Right cardiac atrium (tissue), 5 donors: ENCODE results near the gene SCN1A. TPM values are rescaled to one million over a fixed set of nuclear protein-coding genes. Genes with fewer than 3 reads are reported as not detected.

Experiments used
- ATAC-seq, 2 donors: fragments of 200-7000 bp; cut with Tn5 transposase; one replicate each; pipeline versions ENCODE4 v1.8.0 to v1.9.1; 2020; ENCODE audit warnings: moderate library complexity in 2 of 2, mild to moderate bottlenecking in 1 of 2
- DNase-seq, 3 donors: peaks; one replicate each; pipeline ENCODE4 v3.0.0-alpha.2; 2020
- H3K27ac ChIP-seq: one replicate; pipeline ENCODE4 v1.5.1; 2013; ENCODE audit warnings: mild to moderate bottlenecking, low read length, control low read depth, moderate library complexity
- H3K27me3 ChIP-seq: one replicate; pipeline ENCODE4 v1.6.1; 2013; ENCODE audit not compliant: control insufficient read depth, insufficient read depth
- H3K4me1 ChIP-seq: one replicate; pipeline ENCODE4 v1.6.1; 2013; ENCODE audit warnings: low read length; ENCODE audit not compliant: control insufficient read depth, insufficient read depth
- H3K4me3 ChIP-seq: one replicate; pipeline ENCODE4 v1.5.1; 2013; ENCODE audit warnings: low read length, control low read depth
- H3K9me3 ChIP-seq: one replicate; pipeline ENCODE4 v1.6.1; 2013; ENCODE audit warnings: low read length; ENCODE audit not compliant: control insufficient read depth
- WGBS: extraction: QIAGEN DNeasy Blood & Tissue Kit; methylation state at CpG from one replicate; pipeline ENCODE4 v1.1.7; 2013; 5-methylcytosine and 5-hydroxymethylcytosine counted together
- intact Hi-C, 4 donors: fragments of 100-400 bp; cut with DNase I; formaldehyde crosslinking; loops; one replicate each; pipeline versions ENCODE4 v1.11.0 to v1.14.0; 2022 to 2023
- polyA plus RNA-seq: library from polyadenylated mRNA; stranded (reverse); fragments of 200-250 nt; gene quantifications from one replicate; pipeline ENCODE4 v1.2.3, GENCODE V29; 2013
- total RNA-seq, 4 donors: library from RNA; stranded (reverse); fragmentation: NEBNext Ultra II Directional; extraction: Animal tissue kit (Norgen Biotek cat#: 25700); gene quantifications; one replicate each; pipeline ENCODE4 v1.2.1, GENCODE V29; 2021
- donor health status: healthy with polysubstance abuse.
- donor health status: DM: no; HTN: yes; CAD: no.
- donor health status: DM: no; HTN: no; CAD: no.
- donor health status: DM: no; HTN: yes; CAD: no; lungs with severe emphysema.
- donor health status: DM: yes; HTN: yes; CAD: no.

The SCN1A gene
- total and polyA plus RNA-seq, 5 donors: 0.06 to 0.59 (median 0.20) TPM

DNA sequence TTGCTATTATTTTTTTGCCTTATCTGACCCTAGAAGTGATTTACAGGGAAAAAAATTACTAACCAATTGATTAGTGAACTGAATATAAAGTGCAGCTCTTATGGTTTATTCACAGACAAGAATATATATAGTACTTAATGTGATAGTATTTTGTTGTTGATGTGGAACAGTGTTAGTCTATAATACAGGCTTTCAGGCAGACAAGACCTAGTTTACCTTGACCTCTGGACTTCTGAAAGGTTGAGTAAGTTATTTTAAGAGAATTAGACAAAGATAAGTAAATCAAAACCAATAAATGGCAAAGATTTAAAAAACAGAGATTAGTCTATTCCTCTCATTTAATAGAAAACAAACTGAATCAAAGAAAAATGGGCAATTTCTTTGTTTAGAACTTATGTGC is 46.0 kb downstream of the SCN1A start:
- Histone ChIP-seq H3K9me3 (no peaks in the 10 kb centered on the region), H3K4me1 (no peaks in the 10 kb centered on the region), H3K27ac (no peak overlapping the region), H3K27me3 (no peaks in the 10 kb centered on the region), H3K4me3 (no peak overlapping the region)
- DNase-seq: no peak
- intact Hi-C loops: no loop called here
- no peak for ATAC-seq

- ATAC-seq: no peak
- intact Hi-C loops: no loop called here
- no peak overlapping the region for H3K27ac ChIP-seq
Measured at GRCh38 chr2:166081131-166081632, 46.6 kb downstream of the SCN1A start.

GRCh38 chr2:166074430-166074829 is 53.4 kb downstream of the SCN1A start:
- no peaks in the 10 kb centered on the region for H3K27me3 ChIP-seq
- DNase-seq: no peak
- H3K4me1 ChIP-seq: no peaks in the 10 kb centered on the region
- intact Hi-C loops: no loop called here
- H3K4me3 ChIP-seq: no peak overlapping the region
- WGBS: 71% methylated on average over 2 of the region's 2 CpGs
- H3K9me3 ChIP-seq: no peaks in the 10 kb centered on the region
- ATAC-seq: no peak
- no peak overlapping the region for H3K27ac ChIP-seq

More at GRCh38 chr2:166081131-166081632, 46.6 kb downstream of the SCN1A start:
- WGBS: 65% methylated on average over 4 of the region's 4 CpGs
- Histone ChIP-seq H3K4me3 (no peak overlapping the region), H3K9me3 (no peaks in the 10 kb centered on the region), H3K4me1 (no peaks in the 10 kb centered on the region), H3K27me3 (no peaks in the 10 kb centered on the region)
- no peak for DNase-seq

GRCh38 chr2:166074011-166074410 is 53.8 kb downstream of the SCN1A start:
- ATAC-seq (no peak), DNase-seq (no peak)
- no peaks in the 10 kb centered on the region for H3K9me3 ChIP-seq
- no peaks in the 10 kb centered on the region for H3K27me3 ChIP-seq
- H3K4me3 ChIP-seq: no peak overlapping the region
- H3K4me1 ChIP-seq: no peaks in the 10 kb centered on the region
- no peak overlapping the region for H3K27ac ChIP-seq
- WGBS: 79% methylated on average over 2 of the region's 2 CpGs
- intact Hi-C loops: no loop called here

DNA sequence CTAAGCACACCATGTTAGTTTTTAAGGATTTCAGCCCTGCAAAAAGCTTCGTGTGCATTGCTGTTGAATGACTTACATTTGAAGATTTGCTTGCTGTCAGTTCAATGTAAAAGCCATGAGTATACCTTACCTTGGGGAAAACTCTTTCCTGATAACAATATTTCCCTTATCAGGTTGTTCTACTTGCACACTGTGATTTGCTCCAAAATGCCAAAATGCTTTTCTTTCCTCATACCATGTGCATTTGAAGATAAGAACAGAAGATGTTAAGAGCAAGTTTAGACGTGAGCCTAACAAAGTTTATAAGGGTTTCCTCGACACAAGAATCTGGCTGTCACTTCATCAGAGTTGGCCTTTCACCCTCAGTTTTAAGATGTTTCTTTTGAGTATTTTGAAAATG is 57.6 kb downstream of the SCN1A start:
- Histone ChIP-seq H3K27ac (no peak overlapping the region), H3K4me3 (no peak overlapping the region), H3K4me1 (no peaks in the 10 kb centered on the region), H3K27me3 (no peaks in the 10 kb centered on the region), H3K9me3 (no peaks in the 10 kb centered on the region)
- ATAC-seq (no peak), DNase-seq (no peak)
- intact Hi-C loops: no loop called here
- whole genome bisulfite sequencing: 23% methylated on average over 3 of the region's 3 CpGs

GRCh38 chr2:166068981-166069380 is 58.8 kb downstream of the SCN1A start:
- Histone ChIP-seq H3K27me3 (no peaks in the 10 kb centered on the region), H3K27ac (no peak overlapping the region), H3K4me1 (no peaks in the 10 kb centered on the region), H3K4me3 (no peak overlapping the region), H3K9me3 (no peaks in the 10 kb centered on the region)
- WGBS: 65% methylated on average over 1 of the region's 1 CpG
- DNase-seq (no peak), ATAC-seq (no peak)
- intact Hi-C loops: no loop called here

DNA sequence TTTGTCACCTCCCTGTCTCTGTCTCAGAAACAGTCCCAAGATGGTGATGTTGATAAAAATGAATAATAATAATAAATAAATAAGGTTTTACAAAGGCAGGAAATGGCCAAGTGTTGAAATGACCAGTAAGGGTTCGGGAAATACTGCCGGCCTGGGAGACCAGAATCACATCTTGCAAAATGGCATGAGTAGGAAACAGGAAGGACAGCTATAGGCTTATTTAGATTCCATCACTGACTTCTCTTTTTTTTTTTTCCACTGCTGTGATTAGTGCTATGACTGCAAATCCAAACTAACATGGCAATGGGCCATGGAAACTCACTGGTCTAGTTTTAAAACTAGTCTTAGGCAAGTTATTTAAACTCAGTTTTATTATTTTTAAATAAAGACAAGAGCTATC is 60.6 kb downstream of the SCN1A start:
- H3K4me3 ChIP-seq: no peak overlapping the region
- no peak for ATAC-seq
- DNase-seq: no peak
- intact Hi-C loops: no loop called here
- no peaks in the 10 kb centered on the region for H3K27me3 ChIP-seq
- H3K4me1 ChIP-seq: no peaks in the 10 kb centered on the region
- no peaks in the 10 kb centered on the region for H3K9me3 ChIP-seq
- no peak overlapping the region for H3K27ac ChIP-seq
- WGBS: 45% methylated on average over 2 of the region's 2 CpGs

GRCh38 chr2:166060191-166060590 is 67.6 kb downstream of the SCN1A start:
- H3K4me3 ChIP-seq: no peak overlapping the region
- WGBS: 92% methylated on average over 4 of the region's 4 CpGs
- H3K9me3 ChIP-seq: no peaks in the 10 kb centered on the region
- ATAC-seq (no peak), DNase-seq (no peak)
- no peaks in the 10 kb centered on the region for H3K27me3 ChIP-seq
- no peaks in the 10 kb centered on the region for H3K4me1 ChIP-seq
- intact Hi-C loops: no loop called here
- H3K27ac ChIP-seq: no peak overlapping the region

DNA sequence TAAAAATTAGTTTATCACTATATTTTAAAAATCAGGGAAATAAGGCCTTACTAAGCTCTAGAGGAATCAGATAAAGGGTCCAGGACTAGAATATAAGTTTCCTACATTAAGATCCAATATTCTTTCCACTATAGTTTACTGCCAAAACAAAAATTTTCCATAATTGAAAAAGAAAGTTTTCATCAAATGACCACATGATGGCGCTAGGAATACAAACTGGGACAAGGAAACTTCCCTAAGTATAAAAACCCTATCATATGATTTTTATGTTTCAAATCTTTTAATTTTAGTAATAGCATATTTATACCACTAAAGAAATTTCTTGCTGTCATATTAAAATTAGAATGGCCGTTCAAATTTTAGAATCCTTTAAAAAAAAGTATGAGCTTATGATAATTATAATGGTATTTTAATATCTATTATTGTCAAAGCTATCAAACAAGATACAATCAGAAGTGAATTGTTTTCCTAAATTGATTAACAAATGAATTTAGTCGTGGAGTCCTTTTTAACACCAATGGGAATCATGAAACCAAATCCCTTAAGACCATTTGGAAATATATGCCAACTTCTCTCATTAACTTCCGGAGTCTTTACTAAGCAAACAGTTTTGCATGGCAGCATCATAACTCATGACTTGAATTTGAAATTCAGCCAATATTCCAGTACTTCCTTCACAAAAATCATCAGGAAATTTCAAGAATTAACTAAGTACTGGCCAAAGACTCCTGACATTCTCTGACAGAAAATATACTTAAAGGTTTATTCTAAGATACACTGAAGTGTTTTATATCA is 70.3 kb downstream of the SCN1A start:
- intact Hi-C loops: loop anchor here in 3 of 4 donors (5.0 to 10.0 kb wide), 2 partner anchors 67 to 70 kb away; partner anchors contain the start of gene SCN1A (in 3 of the 3)
- 11% methylated on average over 4 of the region's 4 CpGs for WGBS
- DNase-seq: no peak

DNA sequence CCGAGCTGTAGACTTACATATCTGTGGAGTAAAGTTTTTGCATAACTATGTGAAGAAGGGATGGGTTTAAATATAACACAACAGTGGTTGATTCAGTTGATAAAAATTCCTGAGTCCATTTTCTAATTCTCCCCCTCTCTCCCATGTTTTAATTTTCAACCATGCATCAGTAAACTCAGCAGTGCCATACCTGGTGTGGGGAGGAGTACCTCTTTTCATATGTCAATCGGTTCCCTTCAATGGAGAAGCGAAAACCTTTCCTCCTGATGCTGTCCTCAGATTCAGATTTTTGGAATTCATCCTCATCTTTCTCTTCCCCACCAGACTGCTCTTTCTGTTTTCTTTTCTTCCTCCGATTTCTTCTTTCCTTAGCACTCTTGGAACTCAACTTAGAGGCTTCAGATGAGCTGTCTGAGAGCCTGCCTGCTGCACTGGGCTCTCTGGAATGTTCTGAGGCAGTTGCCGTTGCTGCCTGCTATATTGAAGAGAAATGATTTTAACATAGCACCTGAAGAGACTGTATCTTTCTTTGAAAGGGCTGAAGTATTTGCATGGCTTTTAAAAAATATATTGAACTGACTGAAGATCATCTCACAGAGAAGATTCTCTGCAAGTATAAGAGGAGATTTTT is 82.9 kb downstream of the SCN1A start:
- ATAC-seq (no peak), DNase-seq (no peak)
- no peaks in the 10 kb centered on the region for H3K27me3 ChIP-seq
- intact Hi-C loops: no loop called here
- no peaks in the 10 kb centered on the region for H3K4me1 ChIP-seq
- 60% methylated on average over 5 of the region's 5 CpGs for WGBS
- H3K4me3 ChIP-seq: no peak overlapping the region
- no peak overlapping the region for H3K27ac ChIP-seq
- no peaks in the 10 kb centered on the region for H3K9me3 ChIP-seq

More for the DNA sequence above, 70.3 kb downstream of the SCN1A start:
- H3K27ac ChIP-seq: no peak overlapping the region
- no peaks in the 10 kb centered on the region for H3K4me1 ChIP-seq
- H3K9me3 ChIP-seq: no peaks in the 10 kb centered on the region
- no peak overlapping the region for H3K4me3 ChIP-seq
- no peaks in the 10 kb centered on the region for H3K27me3 ChIP-seq
- no peak for ATAC-seq

- Histone ChIP-seq H3K4me3 (no peak overlapping the region), H3K9me3 (no peaks in the 10 kb centered on the region), H3K27me3 (no peaks in the 10 kb centered on the region), H3K4me1 (no peaks in the 10 kb centered on the region), H3K27ac (no peak overlapping the region)
- DNase-seq (no peak), ATAC-seq (no peak)
- intact Hi-C loops: no loop called here
Measured at GRCh38 chr2:166042768-166043390, 84.9 kb downstream of the SCN1A start.
